GM23338 (cell line): ENCODE data around the gene CDKAL1. TPM values are rescaled to one million over a fixed set of nuclear protein-coding genes. Genes with fewer than 3 reads are reported as not detected.

Experiments used
- ATAC-seq: fragments of 200-7000 bp; cut with Tn5 transposase; 3 replicates; pipeline ENCODE4 v1.9.1; 2020
- DNase-seq: peaks from one replicate; pipeline ENCODE4 v3.0.0-alpha.2; 2015; ENCODE audit warnings: low spot score
- H2AFZ ChIP-seq: fragments of 200-600 bp; sonication (generic); 2 replicates; pipeline ENCODE4 v1.8.0; 2016; ENCODE audit warnings: antibody characterized with exemption, mild to moderate bottlenecking, moderate library complexity
- H3F3A ChIP-seq: fragments of 200-600 bp; sonication (generic); replicated peaks from 2 replicates; pipeline ENCODE4 v1.8.0; 2017; ENCODE audit warnings: antibody characterized with exemption, mixed run types, low read depth
- H3K27ac ChIP-seq: fragments of 200-600 bp; sonication (generic); 2 replicates; pipeline ENCODE4 v1.6.1; 2016; ENCODE audit warnings: low read depth
- H3K27me3 ChIP-seq: fragments of 200-600 bp; sonication (generic); 2 replicates; pipeline ENCODE4 v1.8.0; 2016; ENCODE audit warnings: mild to moderate bottlenecking, mixed run types, moderate library complexity; ENCODE audit not compliant: insufficient read depth
- H3K36me3 ChIP-seq: fragments of 200-600 bp; sonication (generic); 2 replicates; pipeline ENCODE4 v1.8.0; 2016; ENCODE audit warnings: mild to moderate bottlenecking; ENCODE audit not compliant: insufficient read depth
- H3K4me1 ChIP-seq: fragments of 200-600 bp; sonication (generic); 2 replicates; pipeline ENCODE4 v1.8.0; 2016; ENCODE audit warnings: mild to moderate bottlenecking, moderate library complexity; ENCODE audit not compliant: insufficient read depth
- H3K4me2 ChIP-seq: fragments of 200-600 bp; sonication (generic); 2 replicates; pipeline ENCODE4 v1.7.1; 2017; ENCODE audit warnings: mixed run types
- H3K4me3 ChIP-seq: fragments of 200-600 bp; sonication (generic); 2 replicates; pipeline ENCODE4 v1.6.1; 2016; ENCODE audit warnings: mixed run types
- H3K79me2 ChIP-seq: fragments of 200-600 bp; sonication (generic); replicated peaks from 2 replicates; pipeline ENCODE4 v1.8.0; 2017; ENCODE audit warnings: mild to moderate bottlenecking; ENCODE audit not compliant: insufficient read depth
- H3K9me2 ChIP-seq: fragments of 200-600 bp; sonication (generic); 2 replicates; pipeline ENCODE4 v1.8.0; 2017; ENCODE audit not compliant: insufficient read depth
- H4K20me1 ChIP-seq: fragments of 200-600 bp; sonication (generic); replicated peaks from 2 replicates; pipeline ENCODE4 v1.8.0; 2017; ENCODE audit warnings: mild to moderate bottlenecking; ENCODE audit not compliant: insufficient read depth
- H3K27ac Mint-ChIP-seq: 2 replicates; pipeline ENCODE4 v1.8.0; 2020; ENCODE audit warnings: inconsistent platforms, mild to moderate bottlenecking, moderate library complexity, mixed read lengths
- H3K27me3 Mint-ChIP-seq: 3 replicates; pipeline ENCODE4 v1.8.0; 2022; ENCODE audit warnings: low read depth, mild to moderate bottlenecking, moderate library complexity, mixed read lengths, inconsistent platforms; ENCODE audit not compliant: insufficient read depth, poor library complexity
- H3K36me3 Mint-ChIP-seq: 3 replicates; pipeline ENCODE4 v1.8.0; 2021; ENCODE audit warnings: low read depth, mild to moderate bottlenecking, inconsistent platforms, moderate library complexity, mixed read lengths
- H3K4me1 Mint-ChIP-seq: 3 replicates; pipeline ENCODE4 v1.8.0; 2020; ENCODE audit warnings: mild to moderate bottlenecking, inconsistent platforms, mixed read lengths
- H3K4me3 Mint-ChIP-seq: 3 replicates; pipeline ENCODE4 v1.8.0; 2021; ENCODE audit warnings: moderate library complexity, mild to moderate bottlenecking, inconsistent platforms, mixed read lengths
- H3K9me3 Mint-ChIP-seq: 3 replicates; pipeline ENCODE4 v1.8.0; 2020; ENCODE audit warnings: moderate library complexity, mild to moderate bottlenecking, inconsistent platforms, mixed read lengths
- CREB1 ChIP-seq: fragments of 250-450 bp; sonication (Bioruptor Pico); IDR thresholded peaks from 2 replicates; pipeline ENCODE4 v1.5.0; 2020; ENCODE audit warnings: low read depth, mild to moderate bottlenecking, moderate library complexity
- EZH2 ChIP-seq: fragments of 200-600 bp; sonication (generic); IDR thresholded peaks from one replicate; pipeline ENCODE4 v1.8.0; 2017; ENCODE audit warnings: antibody characterized with exemption, mild to moderate bottlenecking, low read depth; ENCODE audit not compliant: unreplicated experiment
- EZH2phosphoT487 ChIP-seq: fragments of 200-600 bp; sonication (generic); IDR thresholded peaks from one replicate; pipeline ENCODE4 v1.8.1; 2018; ENCODE audit warnings: antibody characterized with exemption; ENCODE audit not compliant: unreplicated experiment
- NANOG ChIP-seq: IDR thresholded peaks from 2 replicates; pipeline ENCODE4 v1.6.1; 2016; ENCODE audit warnings: antibody characterized with exemption, borderline replicate concordance
- POLR2AphosphoS5 ChIP-seq: IDR thresholded peaks from 2 replicates; pipeline ENCODE4 v1.6.1; 2016; ENCODE audit warnings: antibody characterized with exemption, low read depth
- STAT1 ChIP-seq: IDR thresholded peaks from one replicate; pipeline ENCODE4 v1.6.1; 2016; ENCODE audit warnings: antibody characterized with exemption; ENCODE audit not compliant: unreplicated experiment
- ZNF114 ChIP-seq: fragments of 250-450 bp; sonication (Bioruptor Pico); IDR thresholded peaks from 2 replicates; pipeline ENCODE4 v1.5.0; 2020; ENCODE audit warnings: mild to moderate bottlenecking, moderate library complexity
- polyA plus RNA-seq: library from polyadenylated mRNA; unstranded; fragments of >200 nt; fragmentation: Nextera tagmentation; extraction: Ambion mirVana; gene quantifications from 2 replicates; pipeline ENCODE4 v1.2.1, GENCODE V29; 2016
- total RNA-seq: library from RNA; depleted of rRNA; stranded (reverse); fragments of >200 nt; shearing (Covaris generic); gene quantifications from 2 replicates; pipeline ENCODE4 v1.2.3, GENCODE V29; 2014
- TF ChIP-seq, protein P1 (sequence below): IDR thresholded peaks from 2 replicates; pipeline ENCODE4 v1.6.1; 2016; ENCODE audit warnings: antibody characterized with exemption
- TF ChIP-seq, protein P2 (sequence below), 2 experiments: fragments of 200-600 bp in 1 of 2; sonication (generic) in 1 of 2; conservative IDR thresholded peaks; 2 replicates each; pipeline versions ENCODE4 v1.5.1 to v1.6.1; 2016 to 2017; ENCODE audit warnings: antibody characterized with exemption in 2 of 2, low read depth in 2 of 2, mild to moderate bottlenecking in 2 of 2, moderate library complexity in 1 of 2
- TF ChIP-seq, protein P3 (sequence below): IDR thresholded peaks from one replicate; pipeline ENCODE4 v1.6.1; 2018; ENCODE audit warnings: antibody characterized with exemption; ENCODE audit not compliant: unreplicated experiment

The CDKAL1 gene
- total and polyA plus RNA-seq, 2 experiments from 2014 or later = 17.8 to 35.0 TPM

DNA sequence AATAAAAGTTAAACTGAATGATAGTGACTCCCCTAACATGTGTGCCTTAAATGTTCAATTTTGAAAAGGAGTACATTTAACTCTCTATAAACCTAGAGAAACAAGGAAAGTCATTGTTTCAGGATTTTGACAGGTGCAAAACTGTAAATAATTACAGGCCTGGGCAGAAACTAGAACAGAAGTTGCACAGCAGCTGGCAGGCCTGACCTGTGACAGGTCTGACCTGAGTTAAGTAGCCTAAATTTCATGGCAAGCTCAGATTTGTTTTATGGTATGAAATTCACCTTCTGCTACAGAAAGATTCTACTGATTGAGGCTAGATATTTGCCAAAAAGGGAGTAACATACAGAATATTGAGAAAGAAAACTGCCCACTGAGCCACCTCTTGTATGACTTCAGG, 166.1 kb downstream of the CDKAL1 start:
- peaks cover 3% of the 10 kb centered on the region for H3K27me3 Mint-ChIP-seq
- no peaks in the 10 kb centered on the region for H3F3A ChIP-seq
- peaks cover 40% of the 10 kb centered on the region for H3K4me1 Mint-ChIP-seq
- no peak overlapping the region for H3K4me3 Mint-ChIP-seq
- H2AFZ ChIP-seq = no peak overlapping the region
- H3K27ac Mint-ChIP-seq = no peak overlapping the region
- ATAC-seq (no peak), DNase-seq (no peak)
- H3K9me2 ChIP-seq = no peaks in the 10 kb centered on the region
- no peak overlapping the region for H3K4me2 ChIP-seq
- no peaks in the 10 kb centered on the region for H3K36me3 Mint-ChIP-seq
- no peak overlapping the region for H3K4me3 ChIP-seq
- H4K20me1 ChIP-seq = no peaks in the 10 kb centered on the region
- TF ChIP-seq, protein P1, sequence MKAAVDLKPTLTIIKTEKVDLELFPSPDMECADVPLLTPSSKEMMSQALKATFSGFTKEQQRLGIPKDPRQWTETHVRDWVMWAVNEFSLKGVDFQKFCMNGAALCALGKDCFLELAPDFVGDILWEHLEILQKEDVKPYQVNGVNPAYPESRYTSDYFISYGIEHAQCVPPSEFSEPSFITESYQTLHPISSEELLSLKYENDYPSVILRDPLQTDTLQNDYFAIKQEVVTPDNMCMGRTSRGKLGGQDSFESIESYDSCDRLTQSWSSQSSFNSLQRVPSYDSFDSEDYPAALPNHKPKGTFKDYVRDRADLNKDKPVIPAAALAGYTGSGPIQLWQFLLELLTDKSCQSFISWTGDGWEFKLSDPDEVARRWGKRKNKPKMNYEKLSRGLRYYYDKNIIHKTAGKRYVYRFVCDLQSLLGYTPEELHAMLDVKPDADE = no peak
- no peak for TF ChIP-seq EZH2
- no peak for TF ChIP-seq NANOG
- no peak for TF ChIP-seq POLR2AphosphoS5
- no peak for TF ChIP-seq EZH2phosphoT487
- no peak for TF ChIP-seq CREB1 (CRISPR knock-in tag)
- H3K4me1 ChIP-seq = peaks cover 35% of the 10 kb centered on the region
- peaks cover 15% of the 10 kb centered on the region for H3K79me2 ChIP-seq
- H3K27me3 ChIP-seq = no peaks in the 10 kb centered on the region
- H3K27ac ChIP-seq = no peak overlapping the region
- no peaks in the 10 kb centered on the region for H3K36me3 ChIP-seq
- no peaks in the 10 kb centered on the region for H3K9me3 Mint-ChIP-seq

DNA sequence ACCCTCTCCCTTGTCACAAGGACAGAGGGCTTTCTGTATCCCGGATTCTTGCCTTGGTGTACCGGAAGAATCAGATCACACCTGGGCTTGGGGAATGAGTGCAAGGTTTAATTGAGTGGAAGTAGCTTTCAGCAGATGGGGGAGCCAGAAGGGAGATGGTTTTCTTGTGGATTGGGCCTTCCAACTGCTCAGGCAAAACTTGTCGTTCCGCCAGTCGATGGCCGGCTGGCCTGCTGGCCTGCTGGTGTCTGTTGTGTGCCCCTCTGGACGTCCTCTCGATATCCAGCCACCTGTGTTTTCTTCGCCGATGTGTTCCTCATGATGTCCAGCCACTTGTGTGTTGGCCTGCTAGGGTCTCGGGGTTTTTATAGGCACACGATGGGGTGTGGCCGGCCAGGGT, 168.1 kb downstream of the CDKAL1 start:
- Mint-ChIP-seq H3K4me1 (peaks cover 41% of the 10 kb centered on the region), H3K9me3 (no peaks in the 10 kb centered on the region)
- TF ChIP-seq STAT1 (no peak), ZNF114 (CRISPR knock-in tag) (no peak), EZH2phosphoT487 (no peak)
- TF ChIP-seq, protein P2, sequence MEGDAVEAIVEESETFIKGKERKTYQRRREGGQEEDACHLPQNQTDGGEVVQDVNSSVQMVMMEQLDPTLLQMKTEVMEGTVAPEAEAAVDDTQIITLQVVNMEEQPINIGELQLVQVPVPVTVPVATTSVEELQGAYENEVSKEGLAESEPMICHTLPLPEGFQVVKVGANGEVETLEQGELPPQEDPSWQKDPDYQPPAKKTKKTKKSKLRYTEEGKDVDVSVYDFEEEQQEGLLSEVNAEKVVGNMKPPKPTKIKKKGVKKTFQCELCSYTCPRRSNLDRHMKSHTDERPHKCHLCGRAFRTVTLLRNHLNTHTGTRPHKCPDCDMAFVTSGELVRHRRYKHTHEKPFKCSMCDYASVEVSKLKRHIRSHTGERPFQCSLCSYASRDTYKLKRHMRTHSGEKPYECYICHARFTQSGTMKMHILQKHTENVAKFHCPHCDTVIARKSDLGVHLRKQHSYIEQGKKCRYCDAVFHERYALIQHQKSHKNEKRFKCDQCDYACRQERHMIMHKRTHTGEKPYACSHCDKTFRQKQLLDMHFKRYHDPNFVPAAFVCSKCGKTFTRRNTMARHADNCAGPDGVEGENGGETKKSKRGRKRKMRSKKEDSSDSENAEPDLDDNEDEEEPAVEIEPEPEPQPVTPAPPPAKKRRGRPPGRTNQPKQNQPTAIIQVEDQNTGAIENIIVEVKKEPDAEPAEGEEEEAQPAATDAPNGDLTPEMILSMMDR (conservative IDR thresholded peaks at IDR 0.05; ENCODE audit: low read depth in 2 of 2) = no peak
- TF ChIP-seq, protein P3, sequence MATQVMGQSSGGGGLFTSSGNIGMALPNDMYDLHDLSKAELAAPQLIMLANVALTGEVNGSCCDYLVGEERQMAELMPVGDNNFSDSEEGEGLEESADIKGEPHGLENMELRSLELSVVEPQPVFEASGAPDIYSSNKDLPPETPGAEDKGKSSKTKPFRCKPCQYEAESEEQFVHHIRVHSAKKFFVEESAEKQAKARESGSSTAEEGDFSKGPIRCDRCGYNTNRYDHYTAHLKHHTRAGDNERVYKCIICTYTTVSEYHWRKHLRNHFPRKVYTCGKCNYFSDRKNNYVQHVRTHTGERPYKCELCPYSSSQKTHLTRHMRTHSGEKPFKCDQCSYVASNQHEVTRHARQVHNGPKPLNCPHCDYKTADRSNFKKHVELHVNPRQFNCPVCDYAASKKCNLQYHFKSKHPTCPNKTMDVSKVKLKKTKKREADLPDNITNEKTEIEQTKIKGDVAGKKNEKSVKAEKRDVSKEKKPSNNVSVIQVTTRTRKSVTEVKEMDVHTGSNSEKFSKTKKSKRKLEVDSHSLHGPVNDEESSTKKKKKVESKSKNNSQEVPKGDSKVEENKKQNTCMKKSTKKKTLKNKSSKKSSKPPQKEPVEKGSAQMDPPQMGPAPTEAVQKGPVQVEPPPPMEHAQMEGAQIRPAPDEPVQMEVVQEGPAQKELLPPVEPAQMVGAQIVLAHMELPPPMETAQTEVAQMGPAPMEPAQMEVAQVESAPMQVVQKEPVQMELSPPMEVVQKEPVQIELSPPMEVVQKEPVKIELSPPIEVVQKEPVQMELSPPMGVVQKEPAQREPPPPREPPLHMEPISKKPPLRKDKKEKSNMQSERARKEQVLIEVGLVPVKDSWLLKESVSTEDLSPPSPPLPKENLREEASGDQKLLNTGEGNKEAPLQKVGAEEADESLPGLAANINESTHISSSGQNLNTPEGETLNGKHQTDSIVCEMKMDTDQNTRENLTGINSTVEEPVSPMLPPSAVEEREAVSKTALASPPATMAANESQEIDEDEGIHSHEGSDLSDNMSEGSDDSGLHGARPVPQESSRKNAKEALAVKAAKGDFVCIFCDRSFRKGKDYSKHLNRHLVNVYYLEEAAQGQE = no peak

More for the DNA sequence above, 168.1 kb downstream of the CDKAL1 start:
- H3K27me3 Mint-ChIP-seq = peaks cover 3% of the 10 kb centered on the region
- Histone ChIP-seq H3F3A (no peaks in the 10 kb centered on the region), H3K27me3 (no peaks in the 10 kb centered on the region), H3K4me3 (no peak overlapping the region), H3K4me1 (peaks cover 26% of the 10 kb centered on the region), H2AFZ (no peak overlapping the region), H3K4me2 (no peak overlapping the region), H3K36me3 (no peaks in the 10 kb centered on the region), H3K27ac (no peak overlapping the region), H4K20me1 (no peaks in the 10 kb centered on the region), H3K9me2 (no peaks in the 10 kb centered on the region), H3K79me2 (peaks cover 15% of the 10 kb centered on the region)
- no peaks in the 10 kb centered on the region for H3K36me3 Mint-ChIP-seq
- ATAC-seq (no peak), DNase-seq (no peak)
- no peak overlapping the region for H3K4me3 Mint-ChIP-seq
- H3K27ac Mint-ChIP-seq = peak overlapping the region; percentile 44; the same call in 1 of the 2 replicates
